ENCODE data around the gene ATG10. TPM values are rescaled to one million over a fixed set of nuclear protein-coding genes. Genes with fewer than 3 reads are reported as not detected.
A peak's percentile ranks its signal among the peaks of the same experiment; 100 is the strongest.

Gene ATG10
- total RNA-seq, 4 donors from 2014 or later = 6.0 to 16.4 (median 10.2) TPM

GRCh38 chr5:82162573-82162972, 190.8 kb downstream of the ATG10 start:
- TF ChIP-seq POLR2AphosphoS5 (IDR thresholded peaks at IDR 0.05) = no peak
- peaks cover 1 to 31% (median 11%) of the 10 kb centered on the region in 3 donors for H3K4me1 ChIP-seq
- no peak for ATAC-seq
- H3K4me3 ChIP-seq = no peak overlapping the region
- 82 to 87% methylated on average over 3 to 4 of the region's 4 CpGs for WGBS, 2 donors (ENCODE audit: low coverage in 1 of 2)
- no peaks in the 10 kb centered on the region for H3K9me3 ChIP-seq
- H3K36me3 ChIP-seq = no peaks in the 10 kb centered on the region
- H3K27ac ChIP-seq = no peak overlapping the region
- no peaks in the 10 kb centered on the region for H3K27me3 ChIP-seq

GRCh38 chr5:82163452-82164175, 191.8 kb downstream of the ATG10 start:
- no peaks in the 10 kb centered on the region for H3K27me3 ChIP-seq
- TF ChIP-seq POLR2A (IDR thresholded peaks at IDR 0.05) = no peak
- TF ChIP-seq, protein P1, sequence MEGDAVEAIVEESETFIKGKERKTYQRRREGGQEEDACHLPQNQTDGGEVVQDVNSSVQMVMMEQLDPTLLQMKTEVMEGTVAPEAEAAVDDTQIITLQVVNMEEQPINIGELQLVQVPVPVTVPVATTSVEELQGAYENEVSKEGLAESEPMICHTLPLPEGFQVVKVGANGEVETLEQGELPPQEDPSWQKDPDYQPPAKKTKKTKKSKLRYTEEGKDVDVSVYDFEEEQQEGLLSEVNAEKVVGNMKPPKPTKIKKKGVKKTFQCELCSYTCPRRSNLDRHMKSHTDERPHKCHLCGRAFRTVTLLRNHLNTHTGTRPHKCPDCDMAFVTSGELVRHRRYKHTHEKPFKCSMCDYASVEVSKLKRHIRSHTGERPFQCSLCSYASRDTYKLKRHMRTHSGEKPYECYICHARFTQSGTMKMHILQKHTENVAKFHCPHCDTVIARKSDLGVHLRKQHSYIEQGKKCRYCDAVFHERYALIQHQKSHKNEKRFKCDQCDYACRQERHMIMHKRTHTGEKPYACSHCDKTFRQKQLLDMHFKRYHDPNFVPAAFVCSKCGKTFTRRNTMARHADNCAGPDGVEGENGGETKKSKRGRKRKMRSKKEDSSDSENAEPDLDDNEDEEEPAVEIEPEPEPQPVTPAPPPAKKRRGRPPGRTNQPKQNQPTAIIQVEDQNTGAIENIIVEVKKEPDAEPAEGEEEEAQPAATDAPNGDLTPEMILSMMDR (IDR thresholded peaks at IDR 0.05) = no peak
- no peak for TF ChIP-seq POLR2AphosphoS5 (IDR thresholded peaks at IDR 0.05)
- TF ChIP-seq EP300 (IDR thresholded peaks at IDR 0.05) = no peak
- no peaks in the 10 kb centered on the region for H3K9me3 ChIP-seq
- peaks cover 3 to 37% (median 13%) of the 10 kb centered on the region in 3 donors for H3K4me1 ChIP-seq
- H3K36me3 ChIP-seq = no peaks in the 10 kb centered on the region
- peak overlapping the region in 2 of 4 donors; percentile 46 to 64 for H3K27ac ChIP-seq
- no peak for ATAC-seq
- no peak overlapping the region for H3K4me3 ChIP-seq

DNA sequence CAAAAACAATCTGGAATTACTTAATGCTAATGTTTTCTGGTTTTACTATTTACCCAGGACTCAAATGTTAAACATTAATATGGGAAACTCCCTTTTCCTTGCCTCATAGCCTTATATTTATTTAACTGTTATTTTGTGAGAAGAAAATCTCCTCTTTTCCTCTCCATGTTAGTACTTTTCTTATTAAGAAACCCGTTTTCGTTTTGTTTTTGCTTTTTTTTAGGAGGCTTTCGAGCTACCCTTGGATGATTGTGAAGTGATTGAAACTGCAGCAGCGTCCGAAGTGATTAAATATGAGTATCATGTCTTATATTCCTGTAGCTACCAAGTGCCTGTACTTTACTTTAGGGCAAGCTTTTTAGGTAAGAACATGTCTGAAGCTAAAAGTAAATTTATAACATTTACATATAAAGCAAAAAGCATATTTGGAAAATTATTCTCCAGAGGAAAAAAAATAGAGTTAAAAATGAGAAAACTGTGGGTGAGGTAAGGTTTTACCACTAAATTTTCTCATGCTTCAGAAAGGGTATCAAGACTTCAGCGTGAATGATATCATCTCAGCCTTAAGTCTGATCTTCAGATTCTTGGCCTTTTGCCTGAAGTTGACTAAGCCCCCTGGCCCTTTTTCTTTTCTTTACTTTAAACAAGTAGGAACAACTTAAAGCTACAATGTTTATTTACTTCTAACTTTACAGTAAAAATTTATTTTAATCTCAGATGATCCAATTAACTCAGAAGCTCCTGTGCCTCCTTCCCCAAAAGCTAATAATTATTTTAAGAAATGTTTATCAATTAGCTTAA, 192.6 kb downstream of the ATG10 start:
- H3K36me3 ChIP-seq = no peaks in the 10 kb centered on the region
- H3K4me1 ChIP-seq = peaks cover 3 to 37% (median 13%) of the 10 kb centered on the region in 3 donors
- no peak for ATAC-seq
- no peaks in the 10 kb centered on the region for H3K9me3 ChIP-seq
- peak overlapping the region in 2 of 4 donors; percentile 46 to 64 for H3K27ac ChIP-seq
- H3K27me3 ChIP-seq = no peaks in the 10 kb centered on the region
- TF ChIP-seq EP300 (IDR thresholded peaks at IDR 0.05) = no peak
- TF ChIP-seq POLR2AphosphoS5 (IDR thresholded peaks at IDR 0.05) = no peak
- TF ChIP-seq POLR2A (IDR thresholded peaks at IDR 0.05) = no peak
- TF ChIP-seq, protein P1 (IDR thresholded peaks at IDR 0.05) = no peak
- H3K4me3 ChIP-seq = no peak overlapping the region
- 44 to 64% methylated on average over 5 to 6 of the region's 6 CpGs for WGBS, 2 donors (ENCODE audit: low coverage in 1 of 2)

DNA sequence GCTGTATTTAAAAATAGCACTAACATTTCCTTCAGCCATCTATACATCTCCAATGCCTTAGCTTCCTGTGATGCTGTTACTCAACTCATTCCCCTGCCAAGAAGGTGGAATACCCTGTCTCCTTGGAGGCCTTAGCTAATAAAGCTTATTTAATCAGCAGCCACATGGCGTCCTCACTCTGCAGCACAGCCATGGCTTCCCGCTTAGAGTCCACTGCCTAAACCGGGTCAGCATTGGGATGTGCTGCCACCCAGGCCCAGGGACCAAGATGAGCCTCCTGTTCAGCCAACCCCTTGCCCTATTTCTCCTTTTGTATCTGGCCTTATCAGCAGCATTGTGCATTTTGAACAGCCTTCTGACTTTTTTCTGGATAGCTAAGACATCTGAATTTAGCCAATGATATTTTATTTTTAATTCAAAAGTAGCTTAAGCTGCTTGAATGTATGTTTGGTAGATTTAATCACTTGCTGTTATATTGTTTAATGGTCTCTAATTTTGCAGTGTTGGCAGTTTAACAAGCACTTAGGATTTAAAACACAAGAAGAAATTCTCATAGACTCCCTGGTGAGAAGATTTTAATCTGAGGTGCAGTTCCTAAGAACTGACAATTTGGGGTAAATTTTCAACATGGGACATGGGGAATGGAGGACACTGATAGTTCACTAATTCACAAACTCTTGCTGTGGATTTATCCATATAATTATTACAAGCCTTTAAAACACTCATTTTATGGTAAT, 193.3 kb downstream of the ATG10 start:
- TF ChIP-seq, protein P1 (IDR thresholded peaks at IDR 0.05) = no peak
- no peak for TF ChIP-seq POLR2AphosphoS5 (IDR thresholded peaks at IDR 0.05)
- TF ChIP-seq POLR2A (IDR thresholded peaks at IDR 0.05) = no peak
- no peak overlapping the region for H3K4me3 ChIP-seq
- peak overlapping the region; percentile 43 to 64 (median 44) for H3K27ac ChIP-seq
- 59 to 66% methylated on average over 3 of the region's 3 CpGs for WGBS, 2 donors (ENCODE audit: low coverage in 1 of 2)
- no peaks in the 10 kb centered on the region for H3K9me3 ChIP-seq
- no peaks in the 10 kb centered on the region for H3K27me3 ChIP-seq
- H3K36me3 ChIP-seq = no peaks in the 10 kb centered on the region
- no peak for ATAC-seq
- peaks cover 3 to 37% (median 13%) of the 10 kb centered on the region in 3 donors for H3K4me1 ChIP-seq

Data from gastroesophageal sphincter (tissue), 4 donors.